GM12801 (cell line): Measurements from ENCODE around the gene PLSCR5.

Experiments used
- CTCF ChIP-seq: IDR thresholded peaks from one replicate; pipeline ENCODE4 v1.5.1; 2011; ENCODE audit warnings: control low read depth; ENCODE audit not compliant: insufficient read length; ENCODE audit errors: extremely low read depth

PLSCR5 gene

GRCh38 chr3:146566138-146566537 lies 39.0 kb downstream of the PLSCR5 start:
- TF ChIP-seq CTCF, result no peak

DNA sequence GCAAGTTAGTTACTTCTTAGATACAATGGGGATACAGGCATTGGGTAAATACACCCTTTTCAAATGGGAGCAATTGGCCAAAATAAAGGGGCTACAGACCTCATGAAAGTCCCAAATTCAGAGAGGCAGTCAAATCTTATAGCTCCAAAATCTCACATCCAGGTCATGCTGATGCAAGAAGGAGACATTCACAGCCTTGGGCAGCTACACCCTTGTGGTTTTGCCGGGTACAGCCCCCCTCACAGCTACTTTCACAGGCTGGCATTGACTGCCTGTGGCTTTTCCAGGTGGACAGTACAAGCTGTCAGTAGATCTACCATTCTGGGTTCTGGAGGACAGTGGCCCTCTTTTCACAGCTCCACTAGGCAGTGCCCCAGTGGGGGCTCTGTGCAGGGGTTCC lies 43.3 kb downstream of the PLSCR5 start:
- no peak for TF ChIP-seq CTCF

DNA sequence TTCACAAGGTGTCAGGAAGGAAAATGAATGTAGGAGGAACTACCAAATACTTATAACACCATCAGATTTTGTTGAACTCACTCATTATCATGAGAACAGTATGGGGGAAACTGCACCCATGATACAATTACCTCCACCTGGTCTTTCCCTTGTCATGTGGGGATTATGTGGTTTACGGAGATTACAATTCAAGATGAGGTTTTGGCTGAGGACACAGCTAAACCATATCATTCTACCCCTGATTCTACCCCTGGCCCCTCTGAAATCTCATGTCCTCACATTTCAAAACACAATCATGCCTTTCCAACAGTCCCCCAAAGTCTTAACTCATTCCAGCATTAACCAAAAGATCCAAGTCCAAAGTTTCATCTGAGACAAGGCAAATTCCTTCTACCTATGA lies 43.7 kb downstream of the PLSCR5 start:
- no peak for TF ChIP-seq CTCF

DNA sequence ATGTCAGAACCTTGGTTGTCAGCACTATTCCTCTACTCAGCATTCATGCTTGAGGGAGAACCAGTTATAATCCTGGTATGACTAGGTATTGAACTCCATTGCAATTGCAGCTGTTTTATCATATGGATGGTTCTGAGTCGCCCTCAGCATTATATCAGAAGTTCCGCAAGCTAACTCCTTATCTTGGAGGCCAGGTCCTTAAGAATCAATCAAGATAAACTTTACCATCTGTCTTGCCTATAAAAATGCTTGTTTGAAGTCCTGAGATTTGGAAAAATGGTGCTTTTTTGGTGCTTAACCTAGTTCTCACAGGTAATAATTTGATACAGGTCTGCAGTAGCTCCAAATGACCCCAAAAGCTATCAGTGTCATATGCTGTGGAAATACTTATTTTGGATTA lies 44.5 kb downstream of the PLSCR5 start:
- TF ChIP-seq CTCF, result no peak

DNA sequence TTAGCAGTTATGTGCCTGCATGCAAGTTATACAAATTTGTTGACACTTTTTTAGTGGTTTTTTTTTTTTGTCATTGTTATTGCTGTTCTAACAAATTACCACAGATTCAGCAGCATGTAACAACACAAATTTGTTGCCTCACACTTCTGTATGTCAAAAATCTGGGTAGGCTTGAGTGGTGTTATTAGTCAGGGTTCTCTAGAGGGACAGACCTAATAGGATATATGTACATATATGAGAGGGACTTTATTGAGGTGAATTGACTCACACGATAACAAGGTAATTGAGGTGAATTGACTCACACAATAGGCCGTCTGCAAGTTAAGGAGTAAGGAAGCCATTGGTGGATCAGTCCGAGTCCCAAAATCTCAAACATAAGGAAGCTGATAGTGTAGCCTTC lies 45.8 kb downstream of the PLSCR5 start:
- no peak for TF ChIP-seq CTCF

GRCh38 chr3:146558781-146559180 lies 46.4 kb downstream of the PLSCR5 start:
- TF ChIP-seq CTCF, result no peak

DNA sequence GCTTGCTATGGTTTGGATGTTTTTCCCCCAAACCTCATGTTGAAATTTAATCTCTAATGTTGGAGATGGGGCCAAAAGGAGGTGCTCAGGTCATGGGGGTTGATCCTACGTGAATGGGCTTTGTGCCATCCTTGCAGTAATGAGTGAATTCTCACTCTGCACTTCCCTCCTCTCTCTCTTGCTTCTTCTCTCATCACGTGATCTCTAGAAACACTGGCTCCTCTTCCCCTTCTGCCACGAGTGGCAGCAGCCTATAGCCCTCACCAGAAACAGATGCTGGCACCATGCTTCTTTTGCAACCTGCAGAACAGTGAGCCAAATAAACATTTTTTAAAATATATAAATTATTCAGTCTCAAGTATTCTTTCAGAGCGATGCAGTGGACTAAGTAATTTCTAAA lies 47.4 kb downstream of the PLSCR5 start:
- TF ChIP-seq CTCF, result no peak

GRCh38 chr3:146555311-146555710 lies 49.8 kb downstream of the PLSCR5 start:
- no peak for TF ChIP-seq CTCF
